Measurements from ENCODE around the gene MIX23.
A peak's percentile ranks its signal among the peaks of the same experiment; 100 is the strongest.

Gene MIX23

GRCh38 chr3:122382888-122383666 lies at the start of gene MIX23:
MIX23 (minus strand) TSS chr3:122383231; CDS start chr3:122383224, 7 bp downstream.
- DNase-seq (ENCODE audit: low read depth in 2 of 2) = peak; percentile 77 to 80

DNA sequence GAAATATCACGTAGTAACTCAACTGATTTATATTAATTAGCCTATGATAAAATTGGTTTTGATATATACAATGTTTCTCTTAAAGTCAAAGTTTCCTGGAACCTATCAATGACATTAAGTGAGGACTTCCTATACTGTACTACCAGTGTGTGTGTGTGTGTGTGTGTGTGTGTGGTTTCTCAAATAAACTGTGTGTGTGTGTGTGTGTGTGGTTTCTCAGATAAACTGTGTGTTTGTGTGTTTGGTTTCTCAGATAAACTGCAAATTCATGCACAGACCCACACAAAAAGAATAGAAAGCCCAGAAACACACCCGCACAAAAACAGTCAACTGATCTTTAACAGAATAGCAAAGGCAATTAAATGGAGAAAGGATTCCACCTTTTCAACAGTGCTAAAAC lies 47.3 kb upstream of the MIX23 start:
- DNase-seq (ENCODE audit: low read depth in 2 of 2) = no peak

- no peak for DNase-seq (ENCODE audit: low read depth in 2 of 2)
Observed at GRCh38 chr3:122427857-122428471, 44.9 kb upstream of the MIX23 start.

DNA sequence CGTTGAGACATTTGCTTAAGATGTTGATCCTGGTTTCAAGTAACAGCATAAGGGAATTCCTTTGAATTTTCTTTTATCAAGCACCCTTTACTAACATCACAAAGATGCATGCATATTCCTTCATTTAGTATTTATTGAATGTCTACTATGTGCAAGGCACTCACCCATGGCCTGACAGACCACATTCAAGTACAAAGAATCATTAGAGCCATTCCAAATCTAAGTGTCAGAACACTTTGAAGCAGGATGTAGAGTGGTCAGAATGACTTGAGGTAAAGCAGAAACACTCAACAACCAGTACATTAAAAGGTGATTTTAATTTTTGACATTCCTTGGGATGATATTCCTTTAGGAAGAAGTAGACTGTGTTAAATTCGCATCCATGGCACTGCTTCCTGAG lies 38.8 kb upstream of the MIX23 start:
- DNase-seq (ENCODE audit: low read depth in 2 of 2) = no peak

- no peak for DNase-seq (ENCODE audit: low read depth in 2 of 2)
Observed at GRCh38 chr3:122421101-122421500, 38.1 kb upstream of the MIX23 start.

GRCh38 chr3:122416966-122417365 lies 33.9 kb upstream of the MIX23 start:
- DNase-seq (ENCODE audit: low read depth in 2 of 2) = no peak

DNA sequence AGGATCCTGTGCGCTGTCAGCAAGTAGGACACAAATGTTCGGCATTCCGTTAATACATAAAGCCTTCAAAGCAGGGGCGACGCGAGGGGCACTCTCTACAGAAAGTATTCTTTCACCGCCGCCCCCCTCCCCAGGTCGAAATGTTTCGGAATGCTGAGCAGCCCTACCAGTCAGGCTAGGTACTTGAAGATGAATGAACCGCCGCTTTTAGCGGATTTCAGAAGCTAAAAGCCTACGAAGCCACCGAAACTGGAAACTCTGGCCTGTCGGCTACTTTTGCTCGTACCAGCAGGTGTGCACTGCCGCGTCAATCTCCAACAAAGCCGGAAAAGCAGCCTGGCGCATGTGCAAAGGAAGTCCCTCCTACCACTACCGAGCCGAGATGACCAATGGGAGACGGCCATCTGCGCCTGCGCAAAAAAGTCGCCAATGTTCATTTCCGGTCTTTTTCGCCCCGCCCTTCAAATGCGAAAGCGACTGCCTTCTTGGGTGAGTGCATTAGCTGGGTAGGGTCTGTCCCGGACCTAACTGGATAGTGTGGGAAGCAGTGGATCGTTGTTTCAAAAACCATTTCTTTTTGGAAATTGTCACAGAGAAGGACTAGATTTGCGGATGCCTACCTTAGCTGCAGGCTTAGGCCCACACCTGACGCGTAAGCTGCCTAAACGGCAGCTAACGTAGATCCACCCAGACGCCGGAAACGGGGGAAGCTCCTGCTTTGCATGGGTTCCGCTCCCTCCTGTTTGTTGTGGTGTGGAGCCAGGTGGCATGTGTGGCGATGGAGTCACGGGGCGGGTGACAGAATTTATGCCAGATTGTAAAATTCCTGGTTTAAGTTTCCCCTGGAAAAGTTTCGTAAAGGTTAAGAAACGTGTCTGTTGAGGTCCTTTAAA lies 33.0 kb upstream of the MIX23 start, which contains the start of gene WDR5B:
WDR5B (minus strand) TSS at position 301 of the 893 bp plus-strand sequence. CDS start 534 bp downstream, outside the sequence.
- peak; percentile 93 to 94 for DNase-seq (ENCODE audit: low read depth in 2 of 2)

- peak; percentile 19 to 30 for DNase-seq (ENCODE audit: low read depth in 2 of 2)
Observed at GRCh38 chr3:122415104-122415744, 32.2 kb upstream of the MIX23 start.

DNA sequence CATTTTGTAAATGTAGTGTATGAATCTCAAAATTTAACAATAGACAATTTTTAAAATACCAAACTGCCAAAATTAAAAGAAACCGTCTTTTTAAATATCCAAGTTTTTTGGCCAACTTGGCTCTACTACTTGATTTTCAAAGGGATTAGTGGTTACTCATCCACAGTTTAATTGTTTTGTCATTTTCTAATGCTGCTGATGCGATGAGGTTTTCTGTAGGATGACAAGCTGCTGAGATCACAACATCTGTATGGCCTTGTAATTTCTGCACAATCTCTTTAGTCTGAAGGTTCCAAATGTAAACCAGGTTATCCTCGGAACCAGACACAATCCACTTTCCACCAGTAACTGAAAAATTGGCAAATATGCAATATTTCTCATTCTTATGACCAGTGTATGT lies 31.4 kb upstream of the MIX23 start:
- no peak for DNase-seq (ENCODE audit: low read depth in 2 of 2)

DNA sequence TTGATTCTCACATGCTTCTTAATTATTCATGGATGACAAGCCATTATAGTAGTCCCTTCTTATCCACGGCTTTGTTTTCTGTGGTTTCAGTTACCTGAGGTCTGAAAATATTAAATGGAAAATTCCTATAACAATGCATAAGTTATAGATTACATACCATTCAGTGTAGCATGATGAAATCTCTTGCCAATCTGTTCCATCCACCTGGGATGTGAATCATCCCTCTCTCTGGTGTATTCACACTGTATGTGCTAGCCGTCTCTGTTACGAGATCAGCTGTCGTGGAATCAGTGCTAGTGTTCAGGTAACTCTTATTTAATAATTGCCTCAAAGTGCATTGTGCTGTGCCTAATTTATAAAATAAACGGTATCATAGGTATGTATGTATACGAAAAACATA lies 27.6 kb upstream of the MIX23 start:
- DNase-seq (ENCODE audit: low read depth in 2 of 2) = no peak

GRCh38 chr3:122410111-122410510 lies 27.1 kb upstream of the MIX23 start:
- no peak for DNase-seq (ENCODE audit: low read depth in 2 of 2)

GRCh38 chr3:122409446-122409845 lies 26.4 kb upstream of the MIX23 start:
- no peak for DNase-seq (ENCODE audit: low read depth in 2 of 2)

DNA sequence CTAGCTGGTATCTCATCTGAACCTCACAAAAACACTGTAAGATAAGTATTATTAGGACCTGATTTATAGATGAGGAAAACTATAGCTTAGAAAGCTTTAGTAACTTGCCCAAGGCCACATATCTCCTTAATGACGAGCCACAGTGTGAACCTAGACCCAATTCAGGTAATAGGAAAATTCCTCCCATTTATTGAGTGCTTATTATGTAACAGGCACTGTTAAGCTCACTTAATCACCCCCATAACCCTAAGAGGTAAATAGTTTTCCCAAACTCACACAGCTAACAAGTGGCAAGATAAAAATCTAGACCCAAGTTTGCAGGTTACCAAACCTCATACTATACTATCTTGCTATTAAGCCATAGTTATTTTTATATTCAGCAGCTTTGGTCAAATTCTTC lies 24.9 kb upstream of the MIX23 start:
- no peak for DNase-seq (ENCODE audit: low read depth in 2 of 2)

DNA sequence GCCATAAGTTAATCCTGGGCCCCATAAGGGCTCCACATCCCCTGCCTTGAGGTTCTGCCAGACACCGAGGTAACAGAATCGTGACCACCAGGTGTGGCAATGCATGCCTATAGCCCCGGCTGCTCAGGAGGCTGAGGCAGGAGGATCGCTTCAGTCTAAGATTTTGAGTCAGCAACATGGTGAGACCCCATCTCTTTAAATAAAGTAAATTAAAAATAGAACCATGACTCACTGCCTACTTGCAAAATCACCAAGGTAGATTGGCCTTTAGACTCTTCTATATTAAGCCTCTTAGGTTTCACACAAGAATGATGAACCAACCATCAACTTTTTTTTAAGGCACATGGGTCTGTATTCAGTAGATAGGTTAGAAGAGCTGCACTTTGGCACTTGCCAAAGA lies 23.2 kb upstream of the MIX23 start:
- peak in 1 of 2 donors; percentile 11 for DNase-seq (ENCODE audit: low read depth in 2 of 2)

GRCh38 chr3:122405015-122405414 lies 22.0 kb upstream of the MIX23 start:
- DNase-seq (ENCODE audit: low read depth in 2 of 2) = no peak

- no peak for DNase-seq (ENCODE audit: low read depth in 2 of 2)
Observed at GRCh38 chr3:122403489-122403888, 20.5 kb upstream of the MIX23 start.

GRCh38 chr3:122398920-122399319 lies 15.9 kb upstream of the MIX23 start:
- DNase-seq (ENCODE audit: low read depth in 2 of 2) = no peak

- DNase-seq (ENCODE audit: low read depth in 2 of 2) = no peak
Observed at GRCh38 chr3:122397201-122397600, 14.2 kb upstream of the MIX23 start.

DNA sequence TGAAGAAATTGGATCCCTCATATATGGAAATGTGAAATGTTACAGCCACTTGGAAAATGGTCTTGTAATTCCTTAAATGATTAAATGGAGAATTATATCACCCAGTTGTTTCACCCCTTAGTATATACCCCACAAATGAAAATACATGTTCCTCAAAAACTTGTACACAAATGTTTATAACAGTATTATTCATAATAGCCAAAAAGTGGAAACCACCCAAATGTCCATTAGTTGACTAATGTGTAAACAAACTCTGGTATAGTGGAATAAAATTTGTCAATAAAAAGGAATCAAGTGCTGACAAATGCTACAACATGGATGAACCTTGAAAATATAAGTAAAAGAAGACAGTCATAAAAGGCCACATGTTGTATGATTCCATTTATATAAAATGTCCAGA lies 13.5 kb upstream of the MIX23 start:
- DNase-seq (ENCODE audit: low read depth in 2 of 2) = no peak

GRCh38 chr3:122395582-122395981 lies 12.6 kb upstream of the MIX23 start:
- DNase-seq (ENCODE audit: low read depth in 2 of 2) = no peak

- DNase-seq (ENCODE audit: low read depth in 2 of 2) = no peak
Observed at GRCh38 chr3:122394173-122394572, 11.1 kb upstream of the MIX23 start.

All from stimulated activated CD8-positive, alpha-beta memory T cell treated with anti-CD3 and anti-CD28 coated beads, Interleukin-15, amount 100 ng/mL, for 48 hours (primary cell).